Astrocyte (in vitro differentiated cells and primary cell): ENCODE data around the gene CACNB2. TPM values are rescaled to one million over a fixed set of nuclear protein-coding genes. Genes with fewer than 3 reads are reported as not detected.

ENCODE experiments used
- DNase-seq: peaks from one replicate; pipeline ENCODE4 v3.0.0-alpha.2; 2010; ENCODE audit warnings: low read depth
- FAIRE-seq: peaks from 2 replicates; lab custom pipeline; 2011; peaks lifted over from hg19 to GRCh38; lab: Jason Lieb, UNC
- H2AFZ ChIP-seq: 2 replicates; pipeline ENCODE4 v1.6.0; 2012; ENCODE audit warnings: low read depth, low read length, inconsistent platforms
- H3K27ac ChIP-seq: 2 replicates; pipeline ENCODE4 v1.5.1; 2011; ENCODE audit warnings: low read depth, low read length, inconsistent platforms
- H3K27me3 ChIP-seq: 2 replicates; pipeline ENCODE4 v1.6.0; 2011; ENCODE audit warnings: low read length, inconsistent platforms; ENCODE audit not compliant: insufficient read depth
- H3K36me3 ChIP-seq: 2 replicates; pipeline ENCODE4 v1.5.1; 2011; ENCODE audit warnings: low read length, inconsistent platforms; ENCODE audit not compliant: insufficient read depth
- H3K4me1 ChIP-seq: 2 replicates; pipeline ENCODE4 v1.5.1; 2011; ENCODE audit warnings: low read length, inconsistent platforms; ENCODE audit not compliant: insufficient read depth
- H3K4me2 ChIP-seq: 2 replicates; pipeline ENCODE4 v1.6.0; 2012; ENCODE audit warnings: low read length, inconsistent platforms
- H3K4me3 ChIP-seq: 2 replicates; pipeline ENCODE4 v1.5.1; 2011; ENCODE audit warnings: low read depth, mild to moderate bottlenecking, low read length, inconsistent platforms; ENCODE audit not compliant: insufficient read depth
- H3K79me2 ChIP-seq: 2 replicates; pipeline ENCODE4 v1.6.0; 2012; ENCODE audit warnings: mild to moderate bottlenecking, low read length, inconsistent platforms; ENCODE audit not compliant: insufficient read depth
- H3K9ac ChIP-seq: 2 replicates; pipeline ENCODE4 v1.6.0; 2012; ENCODE audit warnings: mild to moderate bottlenecking, low read length, inconsistent platforms
- H3K9me3 ChIP-seq: 2 replicates; pipeline ENCODE4 v1.5.1; 2012; ENCODE audit warnings: low read depth, mild to moderate bottlenecking, low read length, inconsistent platforms; ENCODE audit not compliant: insufficient read depth
- H4K20me1 ChIP-seq: 2 replicates; pipeline ENCODE4 v1.6.0; 2012; ENCODE audit warnings: low read length, inconsistent platforms; ENCODE audit not compliant: insufficient read depth
- H3K27ac Mint-ChIP-seq: one replicate; pipeline ENCODE4 v1.8.0; 2021; ENCODE audit warnings: mild to moderate bottlenecking, mixed read lengths; ENCODE audit not compliant: unreplicated experiment
- H3K27me3 Mint-ChIP-seq: one replicate; pipeline ENCODE4 v1.8.0; 2021; ENCODE audit warnings: low read depth, mixed read lengths; ENCODE audit not compliant: unreplicated experiment
- H3K36me3 Mint-ChIP-seq: one replicate; pipeline ENCODE4 v1.8.0; 2021; ENCODE audit warnings: low read depth, mixed read lengths; ENCODE audit not compliant: unreplicated experiment
- H3K4me1 Mint-ChIP-seq: one replicate; pipeline ENCODE4 v1.8.0; 2021; ENCODE audit warnings: low read depth, mixed read lengths; ENCODE audit not compliant: unreplicated experiment
- H3K4me3 Mint-ChIP-seq: one replicate; pipeline ENCODE4 v1.8.0; 2021; ENCODE audit warnings: mild to moderate bottlenecking, moderate library complexity, mixed read lengths; ENCODE audit not compliant: unreplicated experiment
- H3K9me3 Mint-ChIP-seq: one replicate; pipeline ENCODE4 v1.8.0; 2021; ENCODE audit warnings: mild to moderate bottlenecking, mixed read lengths; ENCODE audit not compliant: unreplicated experiment
- CTCF ChIP-seq: IDR thresholded peaks from 2 replicates; pipeline ENCODE4 v1.5.1; 2011; ENCODE audit warnings: low read depth, mild to moderate bottlenecking, inconsistent platforms, low read length, moderate library complexity; ENCODE audit not compliant: insufficient read depth
- EZH2 ChIP-seq: IDR thresholded peaks from 2 replicates; pipeline ENCODE4 v1.6.1; 2012; ENCODE audit warnings: mild to moderate bottlenecking, low read length, inconsistent platforms; ENCODE audit not compliant: insufficient read depth
- total RNA-seq: library from RNA; stranded (reverse); gene quantifications from 2 replicates; pipeline ENCODE4 v1.2.1, GENCODE V29; 2021

CACNB2 gene
- total RNA-seq, 1 donor from 2014 or later = 0.66 TPM

- H3K4me1 ChIP-seq = peaks cover 14% of the 10 kb centered on the region
- H3K9me3 Mint-ChIP-seq = no peaks in the 10 kb centered on the region
- H3K4me1 Mint-ChIP-seq = peaks cover 5% of the 10 kb centered on the region
- H3K27me3 Mint-ChIP-seq = no peaks in the 10 kb centered on the region
- H3K4me3 Mint-ChIP-seq = no peak overlapping the region
- DNase-seq (peak; percentile 95), FAIRE-seq (peak; percentile 73)
- H3K27ac ChIP-seq = peak overlapping the region; percentile 54
- no peak overlapping the region for H3K4me3 ChIP-seq
- no peaks in the 10 kb centered on the region for H3K36me3 Mint-ChIP-seq
- peak overlapping the region; percentile 68 for H3K4me2 ChIP-seq
- no peaks in the 10 kb centered on the region for H3K9me3 ChIP-seq
- H3K27ac Mint-ChIP-seq = no peak overlapping the region
- H2AFZ ChIP-seq = no peak overlapping the region
- no peaks in the 10 kb centered on the region for H3K27me3 ChIP-seq
- TF ChIP-seq CTCF (no peak), EZH2 (no peak)
- H3K36me3 ChIP-seq = no peaks in the 10 kb centered on the region
- no peaks in the 10 kb centered on the region for H4K20me1 ChIP-seq
- H3K9ac ChIP-seq = peak overlapping the region; percentile 5
- no peaks in the 10 kb centered on the region for H3K79me2 ChIP-seq
Measured at GRCh38 chr10:18157881-18158280, 17.7 kb downstream of the CACNB2 start.

GRCh38 chr10:18158773-18159265 is 18.6 kb downstream of the CACNB2 start:
- no peaks in the 10 kb centered on the region for H3K9me3 ChIP-seq
- H3K79me2 ChIP-seq = no peaks in the 10 kb centered on the region
- no peaks in the 10 kb centered on the region for H3K36me3 ChIP-seq
- no peak overlapping the region for H3K9ac ChIP-seq
- FAIRE-seq (no peak), DNase-seq (peak; percentile 46)
- no peak overlapping the region for H2AFZ ChIP-seq
- H3K27ac Mint-ChIP-seq = no peak overlapping the region
- H3K27ac ChIP-seq = no peak overlapping the region
- peaks cover 17% of the 10 kb centered on the region for H3K4me1 ChIP-seq
- no peaks in the 10 kb centered on the region for H3K27me3 Mint-ChIP-seq
- H4K20me1 ChIP-seq = no peaks in the 10 kb centered on the region
- peak overlapping the region; percentile 68 for H3K4me2 ChIP-seq
- H3K4me3 ChIP-seq = no peak overlapping the region
- H3K36me3 Mint-ChIP-seq = no peaks in the 10 kb centered on the region
- H3K4me3 Mint-ChIP-seq = no peak overlapping the region
- no peaks in the 10 kb centered on the region for H3K9me3 Mint-ChIP-seq
- no peaks in the 10 kb centered on the region for H3K27me3 ChIP-seq
- H3K4me1 Mint-ChIP-seq = peaks cover 5% of the 10 kb centered on the region
- TF ChIP-seq CTCF (no peak), EZH2 (no peak)

GRCh38 chr10:18159557-18159956 is 19.3 kb downstream of the CACNB2 start:
- Mint-ChIP-seq H3K36me3 (no peaks in the 10 kb centered on the region), H3K27me3 (no peaks in the 10 kb centered on the region), H3K27ac (no peak overlapping the region), H3K4me1 (peaks cover 5% of the 10 kb centered on the region), H3K4me3 (no peak overlapping the region), H3K9me3 (no peaks in the 10 kb centered on the region)
- DNase-seq (no peak), FAIRE-seq (peak; percentile 45)
- no peak overlapping the region for H2AFZ ChIP-seq
- no peak overlapping the region for H3K9ac ChIP-seq
- no peak for TF ChIP-seq CTCF
- no peak for TF ChIP-seq EZH2
- no peak overlapping the region for H3K4me2 ChIP-seq
- peaks cover 24% of the 10 kb centered on the region for H3K4me1 ChIP-seq
- H3K4me3 ChIP-seq = no peak overlapping the region
- H4K20me1 ChIP-seq = no peaks in the 10 kb centered on the region
- no peaks in the 10 kb centered on the region for H3K36me3 ChIP-seq
- H3K27ac ChIP-seq = no peak overlapping the region
- no peaks in the 10 kb centered on the region for H3K27me3 ChIP-seq
- H3K79me2 ChIP-seq = no peaks in the 10 kb centered on the region
- no peaks in the 10 kb centered on the region for H3K9me3 ChIP-seq
